NCI-H524 (cell line): ENCODE measurements around the gene RPS16.
"Not testable (repeated sequence)": the region's sequence is repeated elsewhere in the genome, so short reads cannot be mapped to it uniquely, and the experiment has no call there.

Source experiments
- DNase-seq, 2 experiments: peaks; one replicate each; lab custom pipeline; 2025; lab: John Stamatoyannopoulos, UW

The RPS16 gene

DNA sequence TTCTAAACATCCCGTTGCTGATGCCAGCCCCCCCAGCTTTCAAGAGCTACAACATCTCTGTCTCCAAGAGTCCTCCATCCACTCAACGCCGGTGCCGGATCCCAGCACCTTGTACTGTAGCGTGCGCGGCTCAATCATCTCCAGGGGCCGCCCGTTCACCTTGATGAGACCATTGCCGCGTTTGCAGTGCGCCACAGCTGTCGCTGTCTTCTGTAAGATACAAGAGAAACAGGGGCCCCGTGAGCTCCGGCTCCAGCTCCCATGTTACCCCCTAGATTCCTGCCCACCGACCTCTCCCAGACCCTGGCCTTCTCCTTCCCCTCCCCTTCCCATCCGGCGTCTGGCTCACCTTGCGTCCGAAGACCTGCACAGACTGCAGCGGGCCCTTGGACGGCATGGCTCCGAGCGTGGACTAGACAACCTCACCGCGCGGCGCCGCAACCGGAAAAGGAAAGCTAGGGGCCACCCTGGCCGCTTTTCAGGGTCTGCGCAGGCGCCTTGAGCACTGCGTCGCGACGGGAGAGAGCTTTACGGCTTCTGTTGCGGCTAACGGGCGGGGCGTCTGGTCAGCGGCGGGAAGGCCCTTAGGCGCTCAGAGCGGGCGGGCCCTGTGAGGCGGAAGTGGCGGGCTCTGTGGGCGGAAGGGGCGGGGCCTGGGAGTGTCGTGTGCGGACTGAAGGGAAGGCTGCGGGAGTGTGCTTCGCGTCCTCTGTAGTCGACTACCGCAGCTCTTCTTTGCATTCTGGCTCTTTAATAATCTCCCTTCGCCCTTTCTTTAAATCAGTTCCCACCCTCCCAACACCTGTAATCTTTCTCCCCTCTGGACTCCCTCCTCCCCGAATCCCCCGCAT is at the start of gene RPS16:
TSS of gene RPS16 (minus strand) at position 451 of the 851 bp plus-strand sequence. CDS start at position 397, 54 bp downstream.
- DNase-seq: peak; percentile 98 to 99

DNA sequence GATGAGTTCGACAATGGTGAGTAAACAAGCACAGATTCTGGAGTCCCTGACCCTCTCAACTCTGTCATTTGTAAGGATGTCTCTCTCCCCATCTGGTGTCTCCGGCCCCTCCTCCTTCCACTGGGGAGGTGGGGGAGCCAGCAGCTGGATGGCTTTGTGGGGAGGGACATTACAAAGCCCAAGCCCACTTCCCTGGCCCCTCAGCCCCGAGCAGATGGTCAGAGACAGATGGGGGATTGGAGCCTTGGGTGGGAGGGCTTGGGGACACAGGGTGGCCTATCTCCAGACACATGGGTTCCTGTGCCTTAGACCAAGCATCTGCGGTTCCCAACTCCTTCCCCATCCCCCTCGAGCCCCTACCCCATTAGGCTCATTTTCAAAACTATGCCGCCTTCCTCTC is 47.4 kb upstream of the RPS16 start:
- peak; percentile 100 for DNase-seq

DNA sequence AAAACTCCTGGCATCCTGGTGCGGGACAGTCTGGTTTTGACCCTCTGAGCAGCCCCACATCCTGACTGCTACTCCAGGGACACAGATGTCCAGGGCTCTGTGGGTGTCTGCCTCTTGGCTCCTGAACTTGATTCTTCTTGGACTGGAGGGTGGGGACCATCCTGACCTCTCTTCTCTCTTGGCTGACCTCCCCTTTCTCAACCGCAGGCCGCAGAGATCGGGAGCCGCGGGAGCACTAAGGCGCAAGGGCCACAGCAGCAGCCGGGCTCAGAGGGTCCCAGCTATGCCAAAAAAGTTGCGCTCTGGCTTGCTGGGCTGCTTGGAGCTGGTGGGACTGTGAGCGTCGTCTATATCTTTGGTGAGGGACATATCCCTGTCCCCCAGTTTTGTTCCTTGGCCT is 45.9 kb upstream of the RPS16 start:
- no peak for DNase-seq

DNA sequence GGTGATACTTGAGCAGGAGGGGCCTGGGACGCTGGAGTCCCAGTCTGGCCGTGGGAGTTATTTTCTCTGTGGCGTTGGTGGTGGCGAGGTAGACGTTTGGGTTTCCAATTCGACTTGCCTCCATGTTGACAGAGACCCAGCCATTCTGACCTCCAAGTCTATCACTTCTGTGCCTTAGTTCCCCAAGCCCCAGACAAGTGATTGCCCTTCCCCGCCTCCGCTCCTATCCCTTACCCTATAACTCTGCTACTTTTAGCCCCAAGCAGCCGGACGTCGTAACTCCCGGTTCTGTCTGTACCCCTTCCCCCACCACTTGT is 45.4 kb upstream of the RPS16 start:
- DNase-seq: no peak

DNA sequence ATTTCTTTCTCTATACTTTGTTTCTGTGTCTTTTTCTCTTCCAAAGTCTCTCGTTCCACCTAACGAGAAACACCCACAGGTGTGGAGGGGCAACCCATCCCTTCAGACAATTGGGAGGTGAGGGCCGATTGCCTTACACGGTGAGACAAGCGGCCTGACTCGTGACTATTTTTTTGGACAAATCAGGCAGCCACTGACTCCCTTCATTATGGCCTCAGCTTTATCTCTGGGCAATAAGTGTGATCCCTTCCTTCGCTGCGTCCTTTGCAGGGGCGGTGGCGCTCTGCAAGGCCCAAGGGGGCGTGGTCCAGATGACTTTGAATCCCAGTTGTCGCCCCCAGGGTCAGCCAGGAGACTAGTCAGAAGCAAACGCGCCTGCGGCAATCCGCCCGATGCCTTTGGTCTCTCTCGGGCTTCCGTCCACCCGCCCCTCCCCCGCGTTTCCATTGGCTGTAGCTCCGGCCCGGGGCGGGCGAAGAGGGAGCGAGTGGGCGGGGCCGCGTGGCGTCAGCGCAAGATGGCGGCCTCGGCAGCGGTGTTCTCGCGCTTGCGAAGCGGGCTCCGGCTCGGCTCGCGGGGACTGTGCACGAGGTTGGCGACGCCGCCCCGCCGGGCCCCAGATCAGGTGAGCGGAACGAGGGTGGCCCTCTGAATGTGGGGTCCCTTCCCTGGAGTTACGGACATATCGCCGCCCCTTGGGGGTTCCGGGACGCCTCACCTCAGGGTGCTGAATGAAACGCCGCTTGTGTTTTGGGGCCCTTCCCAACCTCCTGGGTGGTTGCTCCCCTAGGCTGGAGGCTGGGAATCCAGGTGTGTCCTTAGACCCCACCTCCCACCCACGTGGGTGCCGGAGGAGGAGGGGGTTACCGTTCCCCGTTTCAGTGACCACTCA is 44.8 kb upstream of the RPS16 start, which contains the start of gene TIMM50:
TSS of gene TIMM50 (plus strand) at position 502 of the 892 bp plus-strand sequence. CDS start at position 518, 16 bp downstream.
- DNase-seq: peak; percentile 99 to 100

DNA sequence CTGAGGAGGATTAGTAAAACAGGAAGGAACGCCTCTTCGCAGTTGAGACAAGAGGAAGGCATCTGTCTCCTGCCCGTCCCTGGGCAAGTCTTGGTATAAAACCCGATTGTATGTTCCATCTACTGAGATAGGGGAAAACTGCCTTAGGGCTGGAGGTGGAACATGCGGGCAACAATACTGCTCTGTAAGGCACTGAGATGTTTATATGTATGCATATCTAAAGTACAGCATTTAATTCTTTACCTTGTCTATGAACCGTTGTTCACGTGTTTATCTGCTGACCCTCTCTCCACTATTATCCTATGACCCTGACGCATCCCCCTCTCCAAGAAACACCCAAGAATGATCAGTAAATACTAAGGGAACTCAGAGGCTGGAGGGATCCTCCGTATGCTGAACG is 44.2 kb upstream of the RPS16 start:
- DNase-seq: peak; percentile 78 to 88

DNA sequence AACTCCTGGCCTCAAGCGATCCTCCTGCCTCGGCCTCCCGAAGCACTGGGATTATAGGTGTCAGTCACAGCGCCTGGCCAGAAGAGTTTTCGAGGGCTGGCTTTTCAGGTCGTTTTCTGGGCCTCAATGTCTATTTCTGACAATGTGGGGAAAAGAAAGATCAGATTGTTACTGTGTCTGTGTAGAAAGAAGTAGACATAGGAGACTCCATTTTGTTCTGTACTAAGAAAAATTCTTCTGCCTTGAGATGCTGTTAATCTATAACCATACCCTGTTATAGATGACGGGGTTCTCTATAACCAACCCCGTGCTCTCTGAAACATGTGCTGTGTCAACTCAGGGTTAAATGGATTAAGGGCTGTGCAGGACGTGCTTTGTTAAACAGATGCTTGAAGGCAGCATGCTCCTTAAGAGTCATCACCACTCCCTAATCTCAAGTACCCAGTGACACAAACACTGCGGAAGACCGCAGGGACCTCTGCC is 43.6 kb upstream of the RPS16 start:
- DNase-seq: peak; percentile 78 to 88

DNA sequence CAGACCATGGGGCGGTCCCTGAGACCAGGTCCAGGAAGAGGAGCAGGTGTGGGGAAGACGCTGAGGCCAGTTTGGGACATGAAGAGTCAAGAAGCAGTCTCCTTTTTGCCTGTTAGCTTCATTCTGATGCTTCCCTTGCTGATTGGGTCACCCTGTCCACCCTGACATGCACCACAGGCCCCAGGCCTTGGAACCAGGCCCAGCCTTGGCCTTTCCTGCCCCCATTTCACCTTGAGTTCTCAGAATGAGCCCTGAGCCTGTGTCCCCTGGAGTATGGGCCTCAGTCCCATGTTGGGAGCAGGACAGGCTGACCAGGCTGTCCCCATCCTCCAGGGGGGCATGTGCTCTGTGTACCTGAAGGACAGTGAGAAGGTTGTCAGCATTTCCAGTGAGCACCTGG is 40.0 kb upstream of the RPS16 start:
- no peak for DNase-seq

DNA sequence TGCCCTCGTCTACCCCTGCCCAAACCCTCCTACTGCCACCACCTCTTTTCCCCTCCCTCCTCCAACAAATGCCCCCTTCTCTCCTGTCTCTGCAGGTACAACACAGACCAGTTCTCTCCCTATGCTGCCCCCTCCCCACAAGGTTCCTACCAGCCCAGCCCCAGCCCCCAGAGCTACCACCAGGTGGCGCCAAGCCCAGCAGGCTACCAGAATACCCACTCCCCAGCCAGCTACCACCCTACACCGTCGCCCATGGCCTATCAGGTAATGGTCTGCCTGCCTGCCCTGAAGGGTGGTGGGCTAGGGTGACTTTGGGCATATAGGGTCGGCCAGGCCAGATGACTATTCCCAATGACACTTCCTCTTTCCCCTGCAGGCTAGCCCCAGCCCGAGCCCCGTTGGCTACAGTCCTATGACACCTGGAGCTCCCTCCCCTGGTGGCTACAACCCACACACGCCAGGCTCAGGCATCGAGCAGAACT is 38.4 kb upstream of the RPS16 start:
- DNase-seq: peak; percentile 42 to 63

DNA sequence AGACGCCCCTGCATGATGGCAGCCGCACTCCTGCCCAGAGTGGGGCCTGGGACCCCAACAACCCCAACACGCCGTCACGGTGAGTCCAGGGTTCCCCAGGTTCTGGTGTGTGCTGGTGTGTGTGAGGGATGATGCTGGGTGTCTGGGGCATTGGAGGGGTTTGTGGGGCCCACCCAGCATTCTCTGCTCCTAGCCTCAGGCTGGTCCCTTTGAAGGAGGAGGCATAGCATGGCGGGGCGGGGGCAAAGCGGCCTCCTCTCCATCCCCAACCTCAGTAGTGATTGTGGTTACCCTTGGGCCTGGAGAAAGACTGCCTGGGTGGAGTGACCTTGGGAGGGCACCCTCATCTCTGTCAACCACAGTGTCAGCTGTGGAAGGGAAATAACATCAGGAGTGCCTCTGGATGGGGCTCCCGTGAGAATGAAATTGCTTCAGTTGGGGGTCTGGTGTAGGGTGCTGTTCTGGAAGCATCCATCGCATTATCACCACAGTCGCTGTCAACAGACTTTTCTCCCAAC is 37.8 kb upstream of the RPS16 start:
- no peak for DNase-seq

DNA sequence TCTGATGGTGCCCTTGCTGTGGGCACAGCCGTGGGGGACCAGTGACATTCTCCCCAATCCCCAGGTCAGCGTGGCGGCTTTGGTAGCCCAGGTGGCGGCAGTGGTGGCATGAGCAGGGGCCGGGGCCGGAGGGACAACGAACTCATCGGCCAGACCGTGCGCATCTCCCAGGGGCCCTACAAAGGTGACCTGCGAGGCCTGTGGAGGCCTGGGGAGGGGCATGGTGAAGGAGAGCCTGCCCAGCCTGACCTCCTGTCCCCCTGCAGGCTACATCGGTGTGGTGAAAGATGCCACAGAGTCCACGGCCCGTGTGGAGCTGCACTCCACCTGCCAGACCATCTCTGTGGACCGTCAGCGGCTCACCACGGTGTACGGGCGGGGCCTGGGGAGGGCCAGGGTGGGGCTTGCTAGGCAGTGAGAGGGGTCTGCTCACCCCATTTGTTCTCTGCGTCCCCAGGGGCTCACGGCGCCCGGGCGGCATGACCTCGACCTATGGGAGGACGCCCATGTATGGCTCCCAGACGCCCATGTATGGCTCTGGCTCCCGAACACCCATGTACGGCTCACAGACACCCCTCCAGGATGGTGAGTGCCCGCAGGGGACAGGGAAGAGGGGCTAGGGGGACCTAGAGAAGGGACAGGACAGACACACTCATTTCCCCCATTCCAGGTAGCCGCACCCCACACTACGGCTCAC is 37.1 kb upstream of the RPS16 start:
- no peak for DNase-seq

DNA sequence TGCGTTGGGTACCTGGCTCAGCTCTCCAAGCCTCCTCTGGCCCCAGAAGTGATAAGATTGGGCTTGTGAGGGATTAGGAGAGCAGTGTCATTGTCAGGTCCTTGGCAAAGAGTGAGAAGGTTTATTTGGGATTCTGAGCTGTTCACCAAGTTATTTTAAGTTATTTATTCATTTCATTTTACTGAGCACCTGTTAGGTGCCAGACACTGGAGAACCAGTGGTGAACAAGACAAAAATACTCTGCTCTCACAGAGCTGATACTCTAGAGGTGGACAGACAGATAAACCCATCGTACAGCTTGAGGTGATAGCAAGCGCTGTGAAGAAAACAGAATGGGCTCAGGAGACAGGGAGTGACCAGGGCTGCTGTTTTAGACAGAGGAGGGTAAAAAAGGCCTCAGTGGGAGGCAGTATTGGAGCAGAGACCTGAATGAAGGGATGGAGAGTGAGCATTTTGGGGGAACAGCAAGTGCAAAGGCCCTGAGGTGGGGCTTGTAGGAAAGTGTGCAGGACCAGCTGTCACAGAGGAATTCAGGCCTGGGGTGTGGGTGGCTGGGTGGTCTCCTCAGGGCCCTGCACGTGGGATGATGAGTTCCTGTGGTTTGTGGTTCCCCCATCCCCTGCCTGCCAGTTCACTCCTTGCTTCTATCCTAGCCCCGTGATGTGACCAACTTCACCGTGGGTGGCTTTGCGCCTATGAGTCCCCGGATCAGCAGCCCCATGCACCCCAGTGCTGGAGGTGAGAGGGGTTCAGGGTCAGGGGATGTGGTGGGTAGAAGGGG is 36.2 kb upstream of the RPS16 start:
- DNase-seq: no peak

DNA sequence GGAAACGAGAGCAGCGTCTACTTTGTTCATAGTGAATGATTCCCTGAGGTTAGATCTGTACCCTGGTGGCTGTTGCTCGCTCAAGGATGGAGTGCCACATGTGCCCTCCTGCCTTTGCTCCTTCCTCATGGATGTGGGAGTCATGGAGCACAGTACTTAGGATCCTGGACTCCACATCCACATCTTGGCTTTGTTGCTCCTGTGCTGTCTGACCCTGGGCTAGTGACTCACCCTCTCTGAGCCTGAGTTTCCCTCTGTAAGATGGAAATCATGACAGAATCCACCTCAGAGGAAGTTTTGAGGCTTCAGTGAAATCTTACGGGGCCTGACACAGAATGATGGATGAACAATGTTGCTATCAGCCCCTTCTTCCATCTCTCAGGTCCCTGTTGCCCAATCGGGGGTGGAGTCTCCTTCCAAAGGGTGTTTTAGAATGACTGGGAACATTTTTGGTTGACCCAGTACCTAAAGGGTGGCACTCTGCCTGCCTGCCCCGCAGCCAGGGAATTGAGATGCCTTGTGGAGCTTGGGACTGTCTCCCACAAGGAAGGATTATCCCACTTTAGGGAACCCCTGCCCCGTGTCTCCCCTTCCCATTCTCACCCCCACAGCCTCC is 35.1 kb upstream of the RPS16 start:
- DNase-seq: no peak

DNA sequence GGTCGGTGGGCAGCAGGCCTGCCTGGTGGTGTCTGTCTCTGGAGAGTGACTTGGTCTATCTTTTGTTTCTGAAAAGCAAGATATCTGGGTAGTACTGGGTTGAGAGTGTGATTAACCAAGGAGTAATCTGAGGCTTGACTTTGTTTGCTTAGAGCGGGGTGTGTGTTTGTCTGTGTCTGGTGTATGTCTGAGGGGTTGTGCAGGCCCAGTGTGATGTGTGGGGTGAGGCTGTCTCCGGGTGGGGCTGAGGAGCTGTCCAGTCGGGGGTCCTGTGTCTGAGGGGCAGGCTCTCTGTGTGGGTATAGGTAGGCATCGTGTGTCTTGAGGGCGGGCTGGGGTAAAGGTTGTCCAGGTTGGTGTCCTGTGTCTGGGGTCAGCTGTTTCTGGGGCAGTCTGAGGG is 33.8 kb upstream of the RPS16 start:
- DNase-seq: no peak

DNA sequence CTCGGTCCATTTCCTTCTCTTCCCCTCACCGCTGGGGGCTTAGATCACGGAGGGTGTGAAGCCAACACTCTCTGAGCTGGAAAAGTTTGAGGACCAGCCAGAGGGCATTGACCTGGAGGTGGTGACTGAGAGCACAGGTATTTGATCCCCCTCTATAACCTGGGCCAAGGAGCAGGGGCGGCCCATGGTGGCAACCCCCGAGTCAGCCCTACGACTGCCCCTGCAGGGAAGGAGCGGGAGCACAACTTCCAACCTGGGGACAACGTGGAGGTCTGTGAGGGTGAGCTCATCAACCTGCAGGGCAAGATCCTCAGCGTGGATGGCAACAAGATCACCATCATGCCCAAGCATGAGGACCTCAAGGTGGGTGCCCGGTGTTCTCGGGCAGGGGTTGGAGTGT is 33.3 kb upstream of the RPS16 start:
- DNase-seq: no peak

DNA sequence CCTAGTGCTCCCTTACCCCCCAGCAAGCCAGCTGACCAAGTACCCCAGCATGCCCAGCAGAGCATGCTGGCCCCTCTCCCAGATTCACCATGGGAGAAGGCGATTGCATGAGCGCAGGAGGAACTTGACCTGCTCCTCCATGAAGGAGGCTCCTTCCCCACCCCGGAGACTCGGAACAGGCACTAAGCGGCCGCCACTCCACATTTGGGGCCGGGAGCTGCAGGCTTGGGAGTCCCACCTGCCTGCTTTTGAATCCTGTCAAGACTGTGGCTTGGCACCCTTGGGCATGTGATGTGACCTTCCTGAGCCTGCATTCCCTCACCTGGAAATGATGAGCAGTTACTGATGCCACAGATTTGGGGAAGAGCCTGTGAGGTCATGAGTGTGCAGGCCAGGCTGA is 32.2 kb upstream of the RPS16 start:
- DNase-seq: no peak

DNA sequence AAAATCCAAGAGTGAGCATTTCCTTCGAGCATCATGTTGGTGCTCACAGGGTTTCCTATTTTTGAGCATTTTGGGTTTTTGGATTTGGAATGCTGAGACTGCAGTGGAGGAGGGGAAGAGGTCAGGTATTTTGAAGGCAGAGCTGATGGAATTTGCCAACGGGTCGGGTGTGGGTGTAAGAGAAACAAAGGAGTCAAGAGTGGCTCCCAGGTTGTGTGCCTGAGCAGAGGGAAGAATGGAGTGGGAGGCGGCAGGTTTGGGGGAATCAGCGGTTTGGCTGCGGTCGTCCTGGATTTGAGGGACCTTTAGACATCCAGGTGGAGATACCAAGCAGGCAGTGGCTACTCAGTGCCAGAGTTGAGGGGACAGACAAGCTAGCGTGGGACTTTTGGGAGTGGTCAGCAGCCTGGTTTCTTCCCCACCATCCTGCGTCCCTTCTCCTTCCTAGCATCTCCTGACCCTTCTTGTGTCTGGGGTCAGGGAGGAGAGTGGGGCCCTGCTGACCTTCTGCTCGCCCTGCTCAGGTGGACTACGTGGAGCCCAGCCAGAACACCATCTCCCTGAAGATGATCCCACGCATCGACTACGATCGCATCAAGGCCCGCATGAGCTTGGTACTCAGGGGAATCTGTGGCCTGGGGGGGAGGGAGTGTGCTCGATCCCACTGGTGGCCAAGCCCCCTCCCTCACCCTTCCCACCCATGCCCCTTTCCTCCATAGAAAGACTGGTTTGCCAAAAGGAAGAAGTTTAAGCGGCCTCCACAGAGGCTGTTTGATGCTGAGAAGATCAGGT is 30.4 kb upstream of the RPS16 start:
- DNase-seq: no peak

DNA sequence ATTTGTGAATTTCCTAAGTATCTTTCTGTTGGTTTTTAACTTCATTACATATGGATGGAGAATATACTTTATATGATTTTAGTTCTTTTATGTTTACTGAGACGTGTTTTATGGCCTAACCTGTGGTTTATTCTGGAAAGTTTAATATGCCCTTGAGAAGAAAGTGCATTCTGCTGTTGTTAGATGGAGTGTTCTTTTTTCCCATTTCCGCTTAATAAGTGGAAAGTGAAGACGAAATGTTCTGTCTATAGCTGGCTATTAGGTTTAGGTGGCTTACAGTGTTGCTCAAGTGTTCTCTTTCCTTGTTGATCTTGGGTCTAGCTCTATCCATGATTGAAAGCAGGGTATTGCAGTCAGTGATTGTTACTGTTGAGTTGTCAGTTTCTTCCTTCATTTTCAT is 27.7 kb upstream of the RPS16 start:
- DNase-seq: no peak

DNA sequence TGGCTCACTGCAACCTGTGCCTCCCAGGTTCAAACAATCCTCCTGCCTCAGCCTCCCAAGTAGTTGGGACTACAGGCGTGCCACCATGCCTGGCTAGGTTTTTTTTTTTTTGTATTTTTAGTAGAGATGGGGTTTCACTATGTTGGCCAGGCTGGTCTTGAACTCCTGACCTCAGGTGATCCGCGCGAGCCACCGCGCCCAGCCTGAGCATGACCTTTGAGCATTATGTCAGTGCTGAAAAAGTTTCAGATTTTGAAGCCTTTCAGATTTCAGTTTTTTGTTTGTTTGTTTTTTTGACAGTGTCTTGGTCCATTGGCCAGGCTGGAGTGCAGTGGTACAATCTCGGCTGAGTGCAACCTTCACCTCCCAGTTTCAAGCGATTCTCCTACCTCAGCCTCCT is 15.5 kb upstream of the RPS16 start:
- DNase-seq: not testable (repeated sequence)
